ENCODE measurements around the gene THOC1. TPM values are rescaled to one million over a fixed set of nuclear protein-coding genes. Genes with fewer than 3 reads are reported as not detected.

The THOC1 gene
- total and polyA plus RNA-seq, 2 donors (not counting 3 experiments of a cell fraction or from before 2014, with no cell fraction given), result 12.0 to 50.5 TPM

- dilution Hi-C loops (cut with MboI; ENCODE audit: extremely low pct_ligation_motif_present, low sequenced_read_pairs), result no loop called here
Measured at GRCh38 chr18:306608-307255, 38.9 kb upstream of the THOC1 start.

More at GRCh38 chr18:306608-307255, 38.9 kb upstream of the THOC1 start:
- H4K20me1 ChIP-seq (replicated peaks; ENCODE audit: control insufficient read depth, extremely low read depth, insufficient read depth, low read length), result no peaks in the 10 kb centered on the region
- H2AFZ ChIP-seq (ENCODE audit: low read depth, low read length), result no peak overlapping the region
- H3K27me3 ChIP-seq (ENCODE audit: control insufficient read depth in 2 of 2, insufficient read depth in 2 of 2, low read length in 2 of 2), result peaks cover 0 to 9% of the 10 kb centered on the region in 2 experiments
- H3K9me3 ChIP-seq (replicated peaks; ENCODE audit: control insufficient read depth, insufficient read depth, low read length), result no peaks in the 10 kb centered on the region
- no peak overlapping the region for H3K4me3 ChIP-seq (replicated peaks in 1 of 3; ENCODE audit: insufficient read depth in 1 of 3, low read depth in 1 of 3, low read length in 3 of 3)
- no peak overlapping the region for H3K4me2 ChIP-seq (ENCODE audit: insufficient read depth, low read length)
- H3K9me1 ChIP-seq (replicated peaks; ENCODE audit: control insufficient read depth, extremely low read depth, insufficient read depth, low read length), result no peaks in the 10 kb centered on the region
- no peak overlapping the region for H3K27ac ChIP-seq (ENCODE audit: insufficient read depth, low read depth, low read length)
- ChIA-PET CTCF (no interaction called here), POLR2A (no interaction called here)
- DNase-seq (ENCODE audit: low read depth, low spot score) (no peak), FAIRE-seq (no peak)
- no peaks in the 10 kb centered on the region for H3K36me3 ChIP-seq (ENCODE audit: control insufficient read depth in 2 of 2, extremely low read depth in 1 of 2, insufficient read depth in 2 of 2, low read length in 2 of 2)
- H3K9ac ChIP-seq (replicated peaks; ENCODE audit: extremely low read depth, insufficient read depth, low read length), result no peak overlapping the region
- TF ChIP-seq MYC (IDR thresholded peaks at IDR 0.05; ENCODE audit: low read depth, low read length) (no peak), POLR2A (IDR thresholded peaks at IDR 0.05; ENCODE audit: low read depth, low read length) (no peak), GATA2 (IDR thresholded peaks at IDR 0.05; ENCODE audit: insufficient read depth, insufficient read length, low read depth, low read length) (no peak), POLR2AphosphoS5 (IDR thresholded peaks at IDR 0.05; ENCODE audit: insufficient read depth, low read depth, low read length) (no peak), FOS (IDR thresholded peaks at IDR 0.05; ENCODE audit: borderline replicate concordance, insufficient read depth, low read length) (no peak), JUN (IDR thresholded peaks at IDR 0.05; ENCODE audit: borderline replicate concordance, insufficient read depth, insufficient read length, low read depth) (no peak), CTCF (IDR thresholded peaks at IDR 0.05; ENCODE audit: extremely low read depth in 1 of 2, insufficient read depth in 1 of 2, low read depth in 1 of 2, low read length in 2 of 2) (no peak), MAX (IDR thresholded peaks at IDR 0.05; ENCODE audit: insufficient read depth, insufficient read length) (no peak), EZH2 (IDR thresholded peaks at IDR 0.05; ENCODE audit: borderline replicate concordance, low read depth, low read length, severe bottlenecking) (no peak)
- H3K4me1 ChIP-seq (ENCODE audit: control insufficient read depth, extremely low read depth, insufficient read depth, low read length), result peaks cover 3% of the 10 kb centered on the region
- intact Hi-C loops (cut with micrococcal nuclease), result no loop called here
- BruUV-seq (replicated peaks), result no TSS peak
- no peaks in the 10 kb centered on the region for H3K79me2 ChIP-seq (ENCODE audit: control insufficient read depth, insufficient read depth, low read length)
